Subcutaneous abdominal adipose tissue (tissue), 5 donors: Measurements from ENCODE around the gene NAV1.

Experiments
- H3K27ac ChIP-seq: one replicate; pipeline ENCODE4 v1.7.0; 2013; ENCODE audit warnings: low read depth, mild to moderate bottlenecking, inconsistent platforms, low read length, moderate library complexity
- H3K27me3 ChIP-seq, 5 donors: one replicate each; pipeline ENCODE4 v1.7.0; 2013; ENCODE audit warnings: low read length in 5 of 5, inconsistent platforms in 1 of 5; ENCODE audit not compliant: control insufficient read depth in 5 of 5, insufficient read depth in 4 of 5
- H3K36me3 ChIP-seq, 5 donors: one replicate each; pipeline ENCODE4 v1.7.0; 2013; ENCODE audit warnings: low read length in 5 of 5; ENCODE audit not compliant: control insufficient read depth in 5 of 5, insufficient read depth in 5 of 5
- H3K4me1 ChIP-seq, 5 donors: one replicate each; pipeline ENCODE4 v1.7.0; 2013; ENCODE audit warnings: low read length in 5 of 5, mild to moderate bottlenecking in 3 of 5, moderate library complexity in 1 of 5; ENCODE audit not compliant: control insufficient read depth in 5 of 5, insufficient read depth in 5 of 5
- H3K4me3 ChIP-seq, 5 donors: one replicate each; pipeline ENCODE4 v1.7.0; 2013; ENCODE audit warnings: low read length in 5 of 5, low read depth in 1 of 5
- H3K9ac ChIP-seq, 5 donors: one replicate each; pipeline ENCODE4 v1.7.0; 2013; ENCODE audit warnings: low read length in 5 of 5, mild to moderate bottlenecking in 4 of 5, moderate library complexity in 3 of 5
- H3K9me3 ChIP-seq, 5 donors: one replicate each; pipeline ENCODE4 v1.7.0; 2013; ENCODE audit warnings: low read length in 5 of 5; ENCODE audit not compliant: control insufficient read depth in 5 of 5
- donor health status: healthy.
- donor health status: healthy.
- donor health status: healthy.
- donor health status: healthy.
- donor health status: healthy.

The NAV1 gene

GRCh38 chr1:201497935-201498509 lies 40.9 kb upstream of the NAV1 start:
- Histone ChIP-seq H3K9ac (no peak overlapping the region), H3K27me3 (no peaks in the 10 kb centered on the region), H3K36me3 (peaks cover 0 to 37% (median 21%) of the 10 kb centered on the region in 5 donors), H3K4me3 (no peak overlapping the region), H3K9me3 (no peaks in the 10 kb centered on the region), H3K4me1 (peaks cover 16 to 71% (median 63%) of the 10 kb centered on the region in 5 donors), H3K27ac (no peak overlapping the region)

- Histone ChIP-seq H3K27ac (no peak overlapping the region), H3K27me3 (no peaks in the 10 kb centered on the region), H3K36me3 (peaks cover 0 to 34% (median 19%) of the 10 kb centered on the region in 5 donors), H3K9ac (no peak overlapping the region), H3K4me3 (no peak overlapping the region), H3K4me1 (peaks cover 18 to 73% (median 63%) of the 10 kb centered on the region in 5 donors), H3K9me3 (no peaks in the 10 kb centered on the region)
These were observed 40.3 kb upstream of the NAV1 start for GRCh38 chr1:201498621-201499020.

GRCh38 chr1:201499191-201499590 lies 39.7 kb upstream of the NAV1 start:
- Histone ChIP-seq H3K4me1 (peaks cover 18 to 73% (median 63%) of the 10 kb centered on the region in 5 donors), H3K36me3 (peaks cover 0 to 31% (median 16%) of the 10 kb centered on the region in 5 donors)

DNA sequence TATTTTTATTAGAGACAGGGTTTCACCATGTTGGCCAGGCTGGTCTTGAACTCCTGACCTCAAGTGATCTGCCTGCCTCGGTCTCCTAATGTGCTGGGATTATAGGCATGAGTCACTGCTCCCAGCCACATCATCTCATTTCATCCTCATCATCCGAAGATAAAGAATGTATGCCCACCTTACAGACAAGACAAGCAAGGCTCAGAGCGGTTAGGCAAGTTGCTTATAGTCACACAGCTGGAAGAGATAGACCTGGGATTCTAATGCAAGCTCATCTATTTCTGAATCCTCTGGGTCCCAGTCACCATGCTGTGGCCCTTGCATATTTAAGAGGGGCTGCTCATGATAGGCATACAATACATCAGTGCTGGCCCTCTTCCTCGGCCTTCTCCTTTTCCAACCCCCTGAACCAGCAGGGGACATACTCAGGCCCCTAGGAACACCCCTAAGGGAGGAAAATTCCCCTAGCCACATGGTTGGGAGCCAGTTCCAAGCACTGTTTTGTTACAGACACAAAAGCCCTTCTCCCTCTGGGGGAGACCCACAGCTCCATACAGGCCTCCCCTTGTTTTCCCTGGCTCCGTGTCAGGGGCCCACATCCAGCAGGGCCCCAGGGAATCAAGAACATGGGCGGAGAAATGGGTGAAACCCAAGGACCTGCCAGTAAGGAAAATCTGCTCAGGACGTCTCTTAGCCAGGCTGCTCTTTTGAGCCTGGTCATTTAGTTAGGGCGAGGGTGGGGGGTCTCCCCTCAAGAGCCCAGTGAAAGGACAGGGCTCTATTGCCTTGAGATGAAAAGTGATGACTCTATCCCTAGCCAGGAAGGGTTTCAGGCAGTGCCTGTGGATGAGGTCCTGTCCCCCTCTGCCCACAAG lies 38.9 kb upstream of the NAV1 start:
- H3K9me3 ChIP-seq = no peaks in the 10 kb centered on the region
- peaks cover 0 to 23% (median 14%) of the 10 kb centered on the region in 5 donors for H3K36me3 ChIP-seq

More at GRCh38 chr1:201499191-201499590, 39.7 kb upstream of the NAV1 start:
- Histone ChIP-seq H3K9ac (no peak overlapping the region), H3K27ac (no peak overlapping the region), H3K27me3 (no peaks in the 10 kb centered on the region), H3K9me3 (no peaks in the 10 kb centered on the region), H3K4me3 (no peak overlapping the region)

DNA sequence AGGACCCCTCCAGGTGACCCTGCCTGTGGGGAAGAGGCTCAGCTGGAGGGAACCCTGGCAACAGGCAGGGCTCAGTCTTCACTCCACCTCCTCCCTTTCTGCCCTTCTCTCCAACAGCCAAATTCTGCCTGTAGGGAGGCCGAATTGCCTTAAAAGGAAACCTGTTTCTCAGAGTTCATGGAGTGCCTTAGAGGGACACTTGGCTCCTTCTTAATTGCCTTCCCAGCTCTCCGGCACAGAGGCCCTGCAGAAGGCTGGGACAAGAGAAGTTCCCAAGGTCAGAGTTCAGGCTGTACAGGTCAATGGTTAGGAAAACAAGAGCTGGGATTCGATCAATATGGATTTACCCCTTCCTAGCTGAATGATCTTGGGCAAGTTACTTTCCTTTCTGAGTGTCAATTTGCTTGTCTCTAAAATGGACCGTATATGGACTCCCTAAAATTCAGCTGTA lies 38.2 kb upstream of the NAV1 start:
- no peaks in the 10 kb centered on the region for H3K9me3 ChIP-seq
- no peak overlapping the region for H3K4me3 ChIP-seq
- peak overlapping the region in 4 of 5 donors; percentile 24 to 66 (median 42) for H3K9ac ChIP-seq
- H3K4me1 ChIP-seq = peaks cover 19 to 71% (median 61%) of the 10 kb centered on the region in 5 donors
- no peaks in the 10 kb centered on the region for H3K27me3 ChIP-seq
- peaks cover 0 to 16% (median 8%) of the 10 kb centered on the region in 5 donors for H3K36me3 ChIP-seq
- peak overlapping the region; percentile 74 for H3K27ac ChIP-seq

More for the DNA sequence above, 38.9 kb upstream of the NAV1 start:
- Histone ChIP-seq H3K27me3 (no peaks in the 10 kb centered on the region), H3K27ac (peak overlapping the region; percentile 74), H3K4me3 (no peak overlapping the region), H3K9ac (peak overlapping the region in 3 of 5 donors; percentile 24 to 66 (median 37)), H3K4me1 (peaks cover 20 to 71% (median 61%) of the 10 kb centered on the region in 5 donors)

DNA sequence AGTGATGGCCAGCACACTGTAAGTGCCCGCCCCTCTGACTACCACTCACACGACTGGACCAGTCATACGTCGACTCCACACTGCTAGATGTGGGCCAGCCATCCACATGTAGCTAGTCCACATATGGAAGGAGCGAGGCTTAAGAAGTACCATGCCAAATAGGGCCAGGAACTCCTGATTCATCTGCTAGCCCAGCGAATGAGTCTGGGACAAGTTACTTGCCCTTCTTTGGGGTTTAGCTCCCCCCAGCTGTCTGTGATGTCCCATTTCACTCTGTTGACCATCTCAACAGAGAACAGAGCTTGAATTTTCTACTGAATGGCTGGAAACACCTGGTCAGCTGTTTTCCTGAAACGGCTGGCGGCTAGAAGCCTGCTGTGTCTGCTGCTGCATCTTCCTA lies 37.8 kb upstream of the NAV1 start:
- H3K4me3 ChIP-seq = peak overlapping the region in 1 of 5 donors; percentile 6
- H3K9me3 ChIP-seq = no peaks in the 10 kb centered on the region
- no peaks in the 10 kb centered on the region for H3K27me3 ChIP-seq
- peak overlapping the region; percentile 74 for H3K27ac ChIP-seq
- peaks cover 0 to 12% (median 8%) of the 10 kb centered on the region in 5 donors for H3K36me3 ChIP-seq
- H3K9ac ChIP-seq = peak overlapping the region in 1 of 5 donors; percentile 48
- peaks cover 24 to 72% (median 61%) of the 10 kb centered on the region in 5 donors for H3K4me1 ChIP-seq

- Histone ChIP-seq H3K9ac (no peak overlapping the region), H3K36me3 (peaks cover 0 to 11% (median 8%) of the 10 kb centered on the region in 5 donors), H3K9me3 (no peaks in the 10 kb centered on the region), H3K27ac (peak overlapping the region; percentile 74), H3K4me1 (peaks cover 23 to 72% (median 60%) of the 10 kb centered on the region in 5 donors), H3K27me3 (no peaks in the 10 kb centered on the region), H3K4me3 (no peak overlapping the region)
These were observed 37.0 kb upstream of the NAV1 start for GRCh38 chr1:201501812-201502510.

DNA sequence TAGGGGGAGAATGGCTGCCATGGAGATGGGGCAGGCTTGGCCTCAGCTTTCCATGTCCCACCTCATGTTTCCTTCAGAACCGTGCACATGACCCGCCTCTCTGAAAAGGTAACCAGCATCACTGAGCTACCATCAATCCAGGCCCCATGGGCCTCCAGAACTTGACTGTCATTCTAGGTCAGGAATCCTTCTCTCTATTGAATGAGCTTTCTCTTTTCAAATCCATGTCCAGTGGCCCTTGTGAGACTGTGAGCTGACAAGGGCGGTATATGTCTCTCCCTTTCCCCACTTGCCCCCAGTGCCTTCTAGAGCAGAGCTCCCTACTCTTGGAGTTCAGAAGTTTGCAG lies 36.4 kb upstream of the NAV1 start:
- Histone ChIP-seq H3K4me1 (peaks cover 26 to 77% (median 65%) of the 10 kb centered on the region in 5 donors), H3K9ac (no peak overlapping the region), H3K27ac (peak overlapping the region; percentile 54), H3K9me3 (no peaks in the 10 kb centered on the region), H3K27me3 (no peaks in the 10 kb centered on the region), H3K36me3 (peaks cover 0 to 11% (median 8%) of the 10 kb centered on the region in 5 donors), H3K4me3 (no peak overlapping the region)

- Histone ChIP-seq H3K4me1 (peaks cover 26 to 81% (median 68%) of the 10 kb centered on the region in 5 donors), H3K36me3 (peaks cover 0 to 5% (median 2%) of the 10 kb centered on the region in 5 donors), H3K9ac (peak overlapping the region in 1 of 5 donors; percentile 31), H3K27me3 (no peaks in the 10 kb centered on the region), H3K27ac (peak overlapping the region; percentile 31), H3K4me3 (peak overlapping the region in 2 of 5 donors; percentile 1 to 31), H3K9me3 (no peaks in the 10 kb centered on the region)
These were observed 35.3 kb upstream of the NAV1 start for GRCh38 chr1:201503397-201504176.
